SK-N-SH (cell line): Measurements from ENCODE around the gene NPC1.

ENCODE experiments used
- CHD2 ChIP-seq: fragments of 150-350 bp; IDR thresholded peaks from 2 replicates; pipeline ENCODE4 v1.6.1; 2018; ENCODE audit warnings: low read length; ENCODE audit not compliant: partially characterized antibody
- CTCF ChIP-seq: fragments of 200-600 bp; sonication (generic); IDR thresholded peaks from 2 replicates; pipeline ENCODE4 v1.6.1; 2017; ENCODE audit warnings: antibody characterized with exemption, mild to moderate bottlenecking, moderate library complexity
- EP300 ChIP-seq, 2 experiments: IDR thresholded peaks; 2 replicates each; pipeline versions ENCODE4 v1.4.0 to v1.6.1; 2012; ENCODE audit warnings: borderline replicate concordance in 1 of 2, low read depth in 1 of 2, low read length in 1 of 2
- EZH2phosphoT487 ChIP-seq: fragments of 200-600 bp; sonication (generic); IDR thresholded peaks from 2 replicates; pipeline ENCODE4 v1.6.1; 2017; ENCODE audit warnings: low read depth, mixed run types, mild to moderate bottlenecking, antibody characterized with exemption, moderate library complexity, borderline replicate concordance
- MEF2A ChIP-seq: IDR thresholded peaks from 2 replicates; pipeline ENCODE4 v1.4.0; 2012; ENCODE audit warnings: low read depth, borderline replicate concordance
- TAF1 ChIP-seq: IDR thresholded peaks from 2 replicates; pipeline ENCODE4 v1.6.1; 2012; ENCODE audit warnings: low read depth, mild to moderate bottlenecking, low read length, moderate library complexity, borderline replicate concordance
- TF ChIP-seq, protein P1 (sequence below): IDR thresholded peaks from 2 replicates; pipeline ENCODE4 v1.6.1; 2012; ENCODE audit warnings: mild to moderate bottlenecking, low read depth, low read length, moderate library complexity

DNA sequence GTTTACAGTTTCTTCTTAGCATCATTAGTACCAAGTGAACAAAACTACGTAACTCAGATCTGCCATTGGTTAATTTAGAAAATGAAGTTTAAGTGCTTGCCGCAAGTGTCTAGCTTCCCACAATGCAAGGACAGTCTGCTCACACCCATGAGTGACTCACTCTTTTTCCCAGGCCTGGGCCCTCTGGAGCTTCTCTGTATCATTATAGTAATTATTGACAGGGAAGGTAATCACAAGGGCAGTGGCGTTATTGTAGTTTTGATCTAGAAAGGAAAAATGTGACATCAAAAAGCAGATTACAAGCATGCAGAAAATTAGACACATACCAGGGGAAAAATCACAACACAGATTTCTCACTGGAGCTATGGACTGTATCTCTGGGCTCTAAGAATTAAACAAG, 38.5 kb downstream of the NPC1 start:
- no peak for TF ChIP-seq TAF1
- TF ChIP-seq CTCF = no peak
- TF ChIP-seq MEF2A = no peak
- no peak for TF ChIP-seq EP300 (IDR thresholded peaks at IDR 0.05; ENCODE audit: borderline replicate concordance in 1 of 2, low read depth in 1 of 2, low read length in 1 of 2)
- no peak for TF ChIP-seq CHD2
- TF ChIP-seq, protein P1, sequence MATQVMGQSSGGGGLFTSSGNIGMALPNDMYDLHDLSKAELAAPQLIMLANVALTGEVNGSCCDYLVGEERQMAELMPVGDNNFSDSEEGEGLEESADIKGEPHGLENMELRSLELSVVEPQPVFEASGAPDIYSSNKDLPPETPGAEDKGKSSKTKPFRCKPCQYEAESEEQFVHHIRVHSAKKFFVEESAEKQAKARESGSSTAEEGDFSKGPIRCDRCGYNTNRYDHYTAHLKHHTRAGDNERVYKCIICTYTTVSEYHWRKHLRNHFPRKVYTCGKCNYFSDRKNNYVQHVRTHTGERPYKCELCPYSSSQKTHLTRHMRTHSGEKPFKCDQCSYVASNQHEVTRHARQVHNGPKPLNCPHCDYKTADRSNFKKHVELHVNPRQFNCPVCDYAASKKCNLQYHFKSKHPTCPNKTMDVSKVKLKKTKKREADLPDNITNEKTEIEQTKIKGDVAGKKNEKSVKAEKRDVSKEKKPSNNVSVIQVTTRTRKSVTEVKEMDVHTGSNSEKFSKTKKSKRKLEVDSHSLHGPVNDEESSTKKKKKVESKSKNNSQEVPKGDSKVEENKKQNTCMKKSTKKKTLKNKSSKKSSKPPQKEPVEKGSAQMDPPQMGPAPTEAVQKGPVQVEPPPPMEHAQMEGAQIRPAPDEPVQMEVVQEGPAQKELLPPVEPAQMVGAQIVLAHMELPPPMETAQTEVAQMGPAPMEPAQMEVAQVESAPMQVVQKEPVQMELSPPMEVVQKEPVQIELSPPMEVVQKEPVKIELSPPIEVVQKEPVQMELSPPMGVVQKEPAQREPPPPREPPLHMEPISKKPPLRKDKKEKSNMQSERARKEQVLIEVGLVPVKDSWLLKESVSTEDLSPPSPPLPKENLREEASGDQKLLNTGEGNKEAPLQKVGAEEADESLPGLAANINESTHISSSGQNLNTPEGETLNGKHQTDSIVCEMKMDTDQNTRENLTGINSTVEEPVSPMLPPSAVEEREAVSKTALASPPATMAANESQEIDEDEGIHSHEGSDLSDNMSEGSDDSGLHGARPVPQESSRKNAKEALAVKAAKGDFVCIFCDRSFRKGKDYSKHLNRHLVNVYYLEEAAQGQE = no peak
- TF ChIP-seq EZH2phosphoT487 = no peak
